GM10248 (cell line): ENCODE measurements around the gene RFX8.
"Not testable (repeated sequence)": the region's sequence is repeated elsewhere in the genome, so short reads cannot be mapped to it uniquely, and the experiment has no call there.

Experiments used
- CTCF ChIA-PET: fragments of 300-600 bp; sonication (Branson Sonifier 250); formaldehyde crosslinking; extraction: SDS; loops from one replicate; lab custom pipeline; 2021; ENCODE audit warnings: antibody characterized with exemption; lab: Yijun Ruan, JAX
- POLR2A ChIA-PET: fragments of 350-650 bp; sonication (Branson Sonifier 250); formaldehyde crosslinking; extraction: SDS; loops from one replicate; lab custom pipeline; 2020; ENCODE audit warnings: antibody characterized with exemption; lab: Yijun Ruan, JAX
- DNase-seq: peaks from one replicate; pipeline ENCODE4 v3.0.0; 2012; ENCODE audit errors: extremely low spot score
- TF ChIP-seq, protein P1 (sequence below): IDR thresholded peaks from 2 replicates; pipeline ENCODE4 v1.5.1; 2012; ENCODE audit warnings: mild to moderate bottlenecking, low read depth; ENCODE audit errors: extremely low read depth, missing control alignments, control extremely low read depth

The RFX8 gene

DNA sequence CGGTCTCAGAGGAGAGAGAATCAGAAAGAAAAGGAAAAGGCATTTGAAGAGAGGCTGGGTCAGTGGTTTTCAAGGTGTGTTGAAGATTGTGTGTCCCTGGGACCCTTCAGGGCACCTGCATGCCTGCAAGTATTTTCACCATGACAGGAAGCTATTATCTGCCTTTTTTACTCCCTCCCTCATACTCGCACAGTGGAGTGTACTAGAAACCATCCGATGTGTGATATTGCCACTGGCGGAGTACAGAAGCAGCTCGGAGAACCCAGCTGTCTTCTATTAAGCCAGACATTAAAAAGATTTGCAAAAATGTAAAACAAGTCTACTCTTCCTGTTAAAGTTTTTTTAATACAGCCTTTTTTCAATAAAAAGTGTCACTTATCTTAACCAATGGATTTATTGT is 33.7 kb upstream of the RFX8 start:
- CTCF ChIA-PET, result interaction anchor here (1.2 kb wide), 1 partner anchor 90 kb away, joined by 3 read pairs; no protein-coding TSS in a partner anchor
- TF ChIP-seq, protein P1, sequence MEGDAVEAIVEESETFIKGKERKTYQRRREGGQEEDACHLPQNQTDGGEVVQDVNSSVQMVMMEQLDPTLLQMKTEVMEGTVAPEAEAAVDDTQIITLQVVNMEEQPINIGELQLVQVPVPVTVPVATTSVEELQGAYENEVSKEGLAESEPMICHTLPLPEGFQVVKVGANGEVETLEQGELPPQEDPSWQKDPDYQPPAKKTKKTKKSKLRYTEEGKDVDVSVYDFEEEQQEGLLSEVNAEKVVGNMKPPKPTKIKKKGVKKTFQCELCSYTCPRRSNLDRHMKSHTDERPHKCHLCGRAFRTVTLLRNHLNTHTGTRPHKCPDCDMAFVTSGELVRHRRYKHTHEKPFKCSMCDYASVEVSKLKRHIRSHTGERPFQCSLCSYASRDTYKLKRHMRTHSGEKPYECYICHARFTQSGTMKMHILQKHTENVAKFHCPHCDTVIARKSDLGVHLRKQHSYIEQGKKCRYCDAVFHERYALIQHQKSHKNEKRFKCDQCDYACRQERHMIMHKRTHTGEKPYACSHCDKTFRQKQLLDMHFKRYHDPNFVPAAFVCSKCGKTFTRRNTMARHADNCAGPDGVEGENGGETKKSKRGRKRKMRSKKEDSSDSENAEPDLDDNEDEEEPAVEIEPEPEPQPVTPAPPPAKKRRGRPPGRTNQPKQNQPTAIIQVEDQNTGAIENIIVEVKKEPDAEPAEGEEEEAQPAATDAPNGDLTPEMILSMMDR, result no peak
- no peak for DNase-seq
- POLR2A ChIA-PET, result no interaction called here

DNA sequence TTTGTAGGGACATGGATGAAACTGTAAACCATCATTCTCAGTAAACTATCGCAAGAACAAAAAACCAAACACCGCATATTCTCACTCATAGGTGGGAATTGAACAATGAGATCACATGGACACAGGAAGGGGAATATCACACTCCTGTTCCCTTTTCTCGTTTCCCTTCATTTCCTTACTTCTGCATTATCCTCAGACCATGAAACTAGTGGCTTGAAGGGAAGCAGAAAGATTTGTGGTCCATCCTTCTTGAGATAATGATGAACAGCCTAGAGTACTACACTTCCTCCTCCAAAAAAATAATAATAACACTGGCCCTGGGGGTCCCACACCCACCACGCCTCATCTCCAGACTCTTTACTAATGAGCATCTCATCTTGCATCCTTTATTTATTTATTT is 30.4 kb upstream of the RFX8 start:
- CTCF ChIA-PET, DNase-seq, POLR2A ChIA-PET: not testable (repeated sequence)

DNA sequence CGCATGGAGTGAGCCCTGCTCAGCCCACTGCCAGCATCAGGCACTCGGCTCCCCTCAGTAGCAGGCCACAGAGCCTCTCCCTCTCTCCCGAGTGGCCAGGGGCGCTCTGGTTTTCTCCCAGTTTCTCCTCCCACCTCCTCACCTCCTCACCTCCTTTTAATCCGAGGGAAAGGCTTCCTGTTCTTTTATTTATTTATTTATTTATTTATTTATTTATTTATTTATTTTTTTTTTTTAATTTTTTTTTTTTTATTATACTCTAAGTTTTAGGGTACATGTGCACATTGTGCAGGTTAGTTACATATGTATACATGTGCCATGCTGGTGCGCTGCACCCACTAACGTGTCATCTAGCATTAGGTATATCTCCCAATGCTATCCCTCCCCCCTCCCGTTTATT is 29.8 kb upstream of the RFX8 start:
- DNase-seq, CTCF ChIA-PET, POLR2A ChIA-PET: not testable (repeated sequence)

DNA sequence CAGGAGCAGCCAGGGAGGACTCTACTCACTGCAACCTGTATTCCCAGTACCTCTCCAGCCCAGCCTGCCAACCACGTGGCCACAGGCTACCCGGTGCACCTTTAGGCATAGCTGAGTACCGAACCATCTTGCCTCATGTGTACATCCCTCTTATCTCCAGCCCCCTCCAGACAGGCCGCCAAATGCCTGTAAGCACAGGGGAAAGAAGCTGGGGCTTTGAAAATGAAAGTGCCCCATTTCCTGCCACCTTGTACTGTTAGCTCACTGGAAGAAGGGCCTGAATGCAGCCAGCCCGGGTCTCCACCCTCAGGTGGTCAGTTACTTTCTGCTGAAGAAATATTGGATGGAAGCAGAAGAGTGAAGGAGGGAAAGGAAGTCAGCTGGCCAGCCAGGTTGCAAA is 27.2 kb upstream of the RFX8 start:
- TF ChIP-seq, protein P1, result no peak
- ChIA-PET CTCF (no interaction called here), POLR2A (no interaction called here)
- DNase-seq, result no peak

DNA sequence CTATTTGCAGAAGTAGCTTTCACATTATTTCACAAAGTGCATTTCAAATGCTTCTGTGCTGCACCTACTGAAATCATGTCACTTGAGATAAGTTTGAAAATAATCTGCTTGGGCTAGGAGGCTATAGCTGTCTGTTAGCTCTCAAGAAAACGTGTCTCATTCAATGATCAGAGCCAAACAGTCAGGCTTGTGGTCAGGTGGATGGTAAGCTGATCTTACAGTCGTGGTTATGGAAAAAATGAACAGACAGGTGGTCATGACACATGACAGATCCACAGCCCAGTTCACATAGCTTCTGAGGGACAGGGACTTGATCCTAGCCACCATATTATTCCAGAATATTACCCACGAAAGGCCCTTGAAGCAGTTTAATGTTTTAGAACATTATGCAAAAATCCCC is 26.5 kb upstream of the RFX8 start:
- TF ChIP-seq, protein P1, result no peak
- DNase-seq, result no peak
- ChIA-PET POLR2A (no interaction called here), CTCF (no interaction called here)

DNA sequence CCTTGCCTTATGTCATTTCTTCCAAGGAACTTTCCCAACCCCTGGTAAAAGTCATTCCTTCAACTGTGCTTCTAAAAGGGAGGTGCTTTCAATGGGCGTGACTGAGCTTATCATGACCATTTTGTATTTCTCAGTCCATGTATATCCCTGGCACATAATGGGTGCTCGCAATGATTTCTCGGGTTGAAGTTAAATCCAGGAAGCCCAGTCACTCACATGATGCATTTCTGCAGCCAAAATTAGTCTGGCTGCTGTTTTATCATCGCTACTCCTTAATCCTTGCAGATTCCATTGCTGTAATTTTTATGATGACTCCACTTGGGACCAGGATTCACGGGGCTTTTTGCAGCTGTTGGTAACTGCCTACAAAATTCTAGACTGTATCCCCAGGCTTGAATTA is 25.9 kb upstream of the RFX8 start:
- no peak for DNase-seq
- TF ChIP-seq, protein P1, result no peak
- ChIA-PET CTCF (interaction anchor here (0.9 kb wide), 1 partner anchor 9 kb away, joined by 3 read pairs; no protein-coding TSS in a partner anchor), POLR2A (no interaction called here)

DNA sequence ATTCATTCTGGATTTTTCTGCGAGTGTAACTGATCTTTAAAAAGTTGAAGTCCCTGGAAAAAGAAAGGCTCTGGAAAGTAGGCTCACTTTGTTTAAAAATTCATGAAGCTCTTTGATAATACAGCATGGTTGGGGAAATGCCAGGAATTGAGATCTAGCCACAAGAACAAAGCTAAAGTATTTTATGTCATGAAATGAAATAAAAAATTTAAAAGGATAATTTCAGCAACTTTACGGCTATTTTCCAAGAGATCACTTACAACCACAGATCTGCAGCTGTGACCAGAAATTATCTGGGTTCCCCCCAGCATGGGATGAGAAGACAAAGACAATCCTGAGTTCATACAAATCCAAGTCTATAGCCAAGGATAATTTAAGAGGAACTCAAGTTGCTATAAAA is 25.3 kb upstream of the RFX8 start:
- CTCF ChIA-PET, result interaction anchor here (0.9 kb wide), 1 partner anchor 9 kb away, joined by 3 read pairs; no protein-coding TSS in a partner anchor
- TF ChIP-seq, protein P1, result no peak
- no peak for DNase-seq
- POLR2A ChIA-PET, result no interaction called here

DNA sequence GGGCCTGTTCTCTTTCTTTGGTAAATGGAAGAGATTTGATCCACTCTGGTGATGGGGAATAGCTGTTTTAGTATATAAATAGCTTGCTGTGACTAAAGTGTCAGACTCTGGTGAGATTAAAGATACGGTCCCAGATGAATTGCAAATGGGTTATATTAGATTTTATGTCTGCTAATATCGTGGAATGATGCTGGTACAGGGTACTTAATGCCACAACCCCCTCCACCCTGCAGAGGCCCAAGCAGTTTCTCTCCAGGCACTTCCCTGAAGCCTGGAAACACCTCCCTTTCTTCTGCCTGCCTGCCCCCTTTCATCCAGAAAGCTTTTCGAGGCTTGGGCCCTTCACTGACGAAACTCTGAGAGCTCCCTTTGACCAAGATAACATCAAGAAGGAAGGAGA is 21.4 kb upstream of the RFX8 start:
- POLR2A ChIA-PET, result no interaction called here
- TF ChIP-seq, protein P1, result no peak
- CTCF ChIA-PET, result no interaction called here
- DNase-seq, result no peak
